NCI-H2171 (cell line): ENCODE data around the gene PCDHGA1.
"Not testable (repeated sequence)": the region's sequence is repeated elsewhere in the genome, so short reads cannot be mapped to it uniquely, and the experiment has no call there.

Experiments used
- DNase-seq: peaks from one replicate; lab custom pipeline; 2025; lab: John Stamatoyannopoulos, UW

PCDHGA1 gene

GRCh38 chr5:141412854-141413539 is 82.7 kb downstream of the PCDHGA1 start, which contains the start of gene PCDHGA10:
Gene PCDHGA10 (plus strand): TSS chr5:141412987. CDS start chr5:141413176, 189 bp downstream.
- peak; percentile 47 for DNase-seq

- no peak for DNase-seq
Observed at GRCh38 chr5:141413540-141414069, 83.3 kb downstream of the PCDHGA1 start.

- DNase-seq = not testable (repeated sequence)
Observed at GRCh38 chr5:141414548-141415274, 84.4 kb downstream of the PCDHGA1 start.

GRCh38 chr5:141415275-141415618 is 84.9 kb downstream of the PCDHGA1 start:
- DNase-seq = not testable (repeated sequence)

DNA sequence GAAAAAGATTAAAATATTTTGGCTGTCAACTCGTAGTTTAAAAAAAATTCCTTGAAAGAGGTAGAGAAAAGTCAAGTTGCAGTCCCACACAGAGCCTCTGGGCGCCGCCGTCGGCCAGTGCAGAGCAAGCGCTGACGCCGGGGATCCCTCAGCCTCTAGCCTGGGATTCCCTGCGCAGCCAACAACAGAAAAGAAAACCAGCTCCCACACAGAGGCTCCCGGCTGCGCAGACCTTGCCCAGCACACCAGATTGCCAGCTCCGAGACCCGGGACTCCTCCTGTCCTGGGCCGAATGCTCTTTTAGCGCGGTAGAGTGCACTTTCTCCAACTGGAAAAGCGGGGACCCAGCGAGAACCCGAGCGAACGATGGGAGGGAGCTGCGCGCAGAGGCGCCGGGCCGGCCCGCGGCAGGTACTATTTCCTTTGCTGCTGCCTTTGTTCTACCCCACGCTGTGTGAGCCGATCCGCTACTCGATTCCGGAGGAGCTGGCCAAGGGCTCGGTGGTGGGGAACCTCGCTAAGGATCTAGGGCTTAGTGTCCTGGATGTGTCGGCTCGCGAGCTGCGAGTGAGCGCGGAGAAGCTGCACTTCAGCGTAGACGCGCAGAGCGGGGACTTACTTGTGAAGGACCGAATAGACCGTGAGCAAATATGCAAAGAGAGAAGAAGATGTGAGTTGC is 87.3 kb downstream of the PCDHGA1 start, which contains the start of gene PCDHGB7:
Gene PCDHGB7 (plus strand): TSS at position 184 of the 679 bp plus-strand sequence. CDS start 183 bp downstream, at position 367.
- DNase-seq = not testable (repeated sequence)

DNA sequence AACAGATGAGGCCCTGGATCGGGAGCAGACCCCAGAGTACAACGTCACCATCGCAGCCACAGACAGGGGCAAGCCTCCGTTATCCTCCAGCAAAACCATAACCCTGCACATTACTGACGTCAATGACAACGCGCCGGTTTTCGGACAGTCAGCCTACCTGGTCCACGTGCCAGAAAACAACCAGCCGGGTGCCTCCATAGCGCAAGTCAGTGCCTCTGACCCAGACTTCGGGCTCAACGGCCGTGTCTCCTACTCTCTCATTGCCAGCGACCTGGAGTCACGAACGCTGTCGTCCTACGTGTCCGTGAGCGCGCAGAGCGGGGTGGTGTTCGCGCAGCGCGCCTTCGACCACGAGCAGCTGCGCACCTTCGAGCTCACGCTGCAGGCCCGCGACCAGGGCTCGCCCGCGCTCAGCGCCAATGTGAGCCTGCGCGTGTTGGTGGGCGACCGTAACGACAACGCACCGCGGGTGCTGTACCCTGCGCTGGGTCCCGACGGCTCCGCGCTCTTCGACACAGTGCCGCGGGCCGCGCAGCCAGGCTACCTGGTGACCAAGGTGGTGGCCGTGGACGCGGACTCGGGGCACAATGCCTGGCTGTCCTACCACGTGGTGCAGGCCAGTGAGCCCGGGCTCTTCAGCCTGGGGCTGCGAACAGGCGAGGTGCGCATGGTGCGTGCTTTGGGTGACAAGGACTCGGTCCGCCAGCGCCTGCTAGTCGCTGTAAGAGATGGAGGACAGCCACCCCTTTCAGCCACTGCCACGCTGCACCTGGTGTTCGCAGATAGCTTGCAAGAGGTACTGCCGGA is 89.0 kb downstream of the PCDHGA1 start:
- no peak for DNase-seq

GRCh38 chr5:141420855-141421488 is 90.7 kb downstream of the PCDHGA1 start, which contains the start of gene PCDHGA11:
Gene PCDHGA11 (plus strand): TSS chr5:141421051. CDS start chr5:141421228, 177 bp downstream.
- DNase-seq = no peak

DNA sequence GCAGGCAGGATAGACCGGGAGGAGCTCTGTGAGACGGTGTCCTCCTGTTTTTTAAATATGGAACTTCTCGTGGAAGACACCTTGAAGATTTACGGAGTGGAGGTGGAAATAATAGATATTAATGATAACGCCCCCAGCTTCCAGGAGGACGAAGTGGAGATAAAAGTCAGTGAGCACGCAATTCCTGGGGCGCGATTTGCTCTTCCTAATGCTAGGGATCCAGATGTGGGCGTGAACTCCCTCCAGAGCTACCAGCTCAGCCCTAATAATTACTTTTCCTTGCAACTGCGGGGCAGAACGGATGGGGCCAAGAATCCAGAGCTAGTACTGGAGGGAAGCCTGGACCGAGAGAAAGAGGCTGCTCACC is 91.2 kb downstream of the PCDHGA1 start:
- no peak for DNase-seq

DNA sequence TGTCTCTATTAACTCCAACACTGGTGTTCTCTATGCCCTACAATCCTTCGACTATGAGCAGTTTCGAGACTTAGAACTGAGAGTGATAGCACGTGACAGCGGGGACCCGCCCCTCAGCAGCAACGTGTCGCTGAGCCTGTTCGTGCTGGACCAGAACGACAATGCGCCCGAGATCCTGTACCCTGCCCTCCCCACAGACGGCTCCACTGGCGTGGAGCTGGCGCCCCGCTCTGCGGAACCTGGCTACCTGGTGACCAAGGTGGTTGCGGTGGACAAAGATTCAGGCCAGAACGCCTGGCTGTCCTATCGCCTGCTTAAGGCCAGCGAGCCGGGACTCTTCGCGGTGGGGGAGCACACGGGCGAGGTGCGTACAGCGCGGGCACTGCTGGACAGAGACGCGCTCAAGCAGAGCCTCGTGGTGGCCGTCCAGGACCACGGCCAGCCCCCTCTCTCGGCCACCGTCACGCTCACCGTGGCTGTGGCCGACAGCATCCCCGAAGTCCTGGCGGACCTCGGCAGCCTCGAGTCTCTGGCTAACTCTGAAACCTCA is 92.5 kb downstream of the PCDHGA1 start:
- no peak for DNase-seq

- DNase-seq = no peak
Observed at GRCh38 chr5:141427783-141428426, 97.6 kb downstream of the PCDHGA1 start.

DNA sequence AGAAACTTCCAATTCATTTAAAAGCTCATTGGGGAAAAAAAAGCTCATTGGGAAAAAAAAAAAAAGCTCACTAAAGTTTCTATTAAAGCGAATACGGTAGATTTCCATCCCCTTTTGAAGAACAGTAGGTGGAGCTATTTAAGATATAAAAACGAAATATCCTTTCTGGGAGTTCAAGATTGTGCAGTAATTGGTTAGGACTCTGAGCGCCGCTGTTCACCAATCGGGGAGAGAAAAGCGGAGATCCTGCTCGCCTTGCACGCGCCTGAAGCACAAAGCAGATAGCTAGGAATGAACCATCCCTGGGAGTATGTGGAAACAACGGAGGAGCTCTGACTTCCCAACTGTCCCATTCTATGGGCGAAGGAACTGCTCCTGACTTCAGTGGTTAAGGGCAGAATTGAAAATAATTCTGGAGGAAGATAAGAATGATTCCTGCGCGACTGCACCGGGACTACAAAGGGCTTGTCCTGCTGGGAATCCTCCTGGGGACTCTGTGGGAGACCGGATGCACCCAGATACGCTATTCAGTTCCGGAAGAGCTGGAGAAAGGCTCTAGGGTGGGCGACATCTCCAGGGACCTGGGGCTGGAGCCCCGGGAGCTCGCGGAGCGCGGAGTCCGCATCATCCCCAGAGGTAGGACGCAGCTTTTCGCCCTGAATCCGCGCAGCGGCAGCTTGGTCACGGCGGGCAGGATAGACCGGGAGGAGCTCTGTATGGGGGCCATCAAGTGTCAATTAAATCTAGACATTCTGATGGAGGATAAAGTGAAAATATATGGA is 100.2 kb downstream of the PCDHGA1 start, which contains the start of gene PCDHGA12:
Gene PCDHGA12 (plus strand): TSS at position 176 of the 782 bp plus-strand sequence. CDS start 253 bp downstream, at position 429.
- no peak for DNase-seq

- DNase-seq = no peak
Observed at GRCh38 chr5:141431286-141431685, 101.0 kb downstream of the PCDHGA1 start.

GRCh38 chr5:141432308-141432707 is 102.0 kb downstream of the PCDHGA1 start:
- not testable (repeated sequence) for DNase-seq

DNA sequence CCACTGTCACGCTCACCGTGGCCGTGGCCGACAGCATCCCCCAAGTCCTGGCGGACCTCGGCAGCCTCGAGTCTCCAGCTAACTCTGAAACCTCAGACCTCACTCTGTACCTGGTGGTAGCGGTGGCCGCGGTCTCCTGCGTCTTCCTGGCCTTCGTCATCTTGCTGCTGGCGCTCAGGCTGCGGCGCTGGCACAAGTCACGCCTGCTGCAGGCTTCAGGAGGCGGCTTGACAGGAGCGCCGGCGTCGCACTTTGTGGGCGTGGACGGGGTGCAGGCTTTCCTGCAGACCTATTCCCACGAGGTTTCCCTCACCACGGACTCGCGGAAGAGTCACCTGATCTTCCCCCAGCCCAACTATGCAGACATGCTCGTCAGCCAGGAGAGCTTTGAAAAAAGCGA is 102.4 kb downstream of the PCDHGA1 start:
- not testable (repeated sequence) for DNase-seq

DNA sequence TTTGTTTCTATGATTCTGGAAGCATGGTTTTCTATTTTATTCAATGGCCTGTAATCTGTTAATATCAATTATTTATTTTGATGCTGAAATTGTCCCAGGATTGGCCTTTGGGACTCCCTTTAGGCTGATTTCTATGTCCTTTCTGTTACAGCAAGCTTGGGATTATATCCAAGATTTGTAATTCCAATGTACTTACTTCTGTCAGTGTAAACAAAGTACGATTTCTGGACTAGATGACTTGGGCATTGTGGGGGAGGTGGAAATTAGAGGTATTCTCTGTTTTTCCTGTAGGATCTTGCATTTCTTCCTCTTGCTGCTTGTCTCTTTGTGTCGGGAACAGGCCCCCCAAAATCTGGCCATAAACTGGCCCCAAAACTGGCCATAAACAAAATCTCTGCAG is 103.7 kb downstream of the PCDHGA1 start:
- no peak for DNase-seq

GRCh38 chr5:141437221-141437620 is 106.9 kb downstream of the PCDHGA1 start:
- DNase-seq = no peak

GRCh38 chr5:141439411-141440141 is 109.3 kb downstream of the PCDHGA1 start:
- DNase-seq = no peak

DNA sequence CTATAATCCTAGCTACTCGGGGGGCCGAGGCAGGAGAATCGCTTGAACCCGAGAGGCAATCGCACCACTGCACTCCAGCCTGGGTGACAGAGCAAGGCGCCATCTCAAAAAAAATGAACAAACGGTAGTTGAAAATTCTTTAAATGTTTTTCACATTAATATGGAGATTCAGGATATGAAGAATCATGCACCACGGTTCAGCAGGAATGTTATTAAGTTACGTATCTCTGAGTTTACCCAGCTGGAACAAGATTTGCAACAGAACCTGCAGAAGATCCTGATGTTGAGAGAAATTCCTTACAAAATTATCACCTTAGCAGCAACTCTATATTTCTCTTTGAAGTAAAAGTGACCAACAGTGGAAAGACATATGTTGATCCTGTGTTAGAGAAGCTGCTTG is 110.0 kb downstream of the PCDHGA1 start:
- no peak for DNase-seq
